ENCODE results near the gene KIAA1217. TPM values are rescaled to one million over a fixed set of nuclear protein-coding genes. Genes with fewer than 3 reads are reported as not detected.

The KIAA1217 gene
- total RNA-seq, 1 experiment from 2014 or later, result 7.8 TPM

GRCh38 chr10:24590697-24591457, 381.9 kb downstream of the KIAA1217 start:
- Histone ChIP-seq H3K79me2 (ENCODE audit: insufficient read depth, low read length) (no peaks in the 10 kb centered on the region), H3K27ac (ENCODE audit: low read depth, low read length) (no peak overlapping the region), H3K27me3 (ENCODE audit: insufficient read depth, low read length) (no peaks in the 10 kb centered on the region), H4K20me1 (ENCODE audit: insufficient read depth) (no peaks in the 10 kb centered on the region), H3K4me3 (replicated peaks in 1 of 2; ENCODE audit: low read depth in 1 of 2, low read length in 2 of 2) (no peak overlapping the region), H3K9ac (ENCODE audit: low read length) (no peak overlapping the region), H2AFZ (ENCODE audit: low read depth, low read length, poor library complexity, severe bottlenecking) (no peak overlapping the region), H3K36me3 (ENCODE audit: control insufficient read depth in 1 of 2, insufficient read depth in 2 of 2, low read length in 2 of 2) (peaks cover 8 to 19% of the 10 kb centered on the region in 2 experiments; a peak in 3 of 4 replicates), H3K4me1 (ENCODE audit: control insufficient read depth in 1 of 2, insufficient read depth in 2 of 2, low read length in 2 of 2) (no peaks in the 10 kb centered on the region), H3K4me2 (ENCODE audit: low read length) (no peak overlapping the region), H3K9me3 (ENCODE audit: control insufficient read depth in 1 of 2, insufficient read depth in 1 of 2, low read depth in 1 of 2, low read length in 2 of 2) (no peaks in the 10 kb centered on the region), H3K9me2 (ENCODE audit: insufficient read depth) (no peaks in the 10 kb centered on the region)
- intact Hi-C loops (cut with micrococcal nuclease), result no loop called here
- BruUV-seq (replicated peaks), result no TSS peak
- no peak for TF ChIP-seq POLR2AphosphoS5 (IDR thresholded peaks at IDR 0.05; ENCODE audit: low read depth, low read length)
- RAD21 ChIA-PET (ENCODE audit: low non-redundant PET in 1 of 2, low total read pairs in 2 of 2, uncharacterized antibody in 2 of 2, unreplicated experiment in 2 of 2), result no interaction called here
- ATAC-seq (no peak), DNase-seq (ENCODE audit: low read depth, low spot score) (no peak)
- CTCF ChIA-PET, result interaction anchor here (1.2 kb wide), 1 partner anchor 56 kb away, joined by 4 read pairs; no protein-coding TSS in a partner anchor
- POLR2A ChIA-PET, result no interaction called here

- TF ChIP-seq YY1 (IDR thresholded peaks at IDR 0.05; ENCODE audit: extremely low read depth, insufficient replicate concordance, low read depth, low read length) (no peak), FOSL1 (IDR thresholded peaks at IDR 0.05; ENCODE audit: low read depth) (no peak), SIN3A (IDR thresholded peaks at IDR 0.05; ENCODE audit: low read depth) (no peak), TCF7L2 (IDR thresholded peaks at IDR 0.05; ENCODE audit: borderline replicate concordance, extremely low read depth, insufficient read depth, insufficient read length) (no peak), EGR1 (IDR thresholded peaks at IDR 0.05; ENCODE audit: low read depth) (no peak), CEBPB (IDR thresholded peaks at IDR 0.05; ENCODE audit: low read depth) (no peak), CTCF (IDR thresholded peaks at IDR 0.05 in 2 of 3, conservative IDR thresholded peaks at IDR 0.05 in 1 of 3; ENCODE audit: borderline replicate concordance in 1 of 3, insufficient read depth in 1 of 3, low read depth in 2 of 3, low read length in 2 of 3) (no peak), MAX (IDR thresholded peaks at IDR 0.05) (no peak), POLR2AphosphoS5 (IDR thresholded peaks at IDR 0.05; ENCODE audit: low read depth, low read length) (no peak), POLR2A (IDR thresholded peaks at IDR 0.05; ENCODE audit: borderline replicate concordance, extremely low read depth, insufficient read depth, insufficient read length) (no peak), EZH2phosphoT487 (IDR thresholded peaks at IDR 0.05; ENCODE audit: borderline replicate concordance) (no peak)
- Histone ChIP-seq H3K27me3 (ENCODE audit: insufficient read depth, low read length) (no peaks in the 10 kb centered on the region), H3K4me2 (ENCODE audit: low read length) (no peak overlapping the region), H3K9ac (ENCODE audit: low read length) (no peak overlapping the region), H3K9me3 (ENCODE audit: control insufficient read depth in 1 of 2, insufficient read depth in 1 of 2, low read depth in 1 of 2, low read length in 2 of 2) (no peaks in the 10 kb centered on the region), H3K4me3 (replicated peaks in 1 of 2; ENCODE audit: low read depth in 1 of 2, low read length in 2 of 2) (no peak overlapping the region), H3K27ac (ENCODE audit: low read depth, low read length) (no peak overlapping the region), H3K79me2 (ENCODE audit: insufficient read depth, low read length) (no peaks in the 10 kb centered on the region), H3K36me3 (ENCODE audit: control insufficient read depth in 1 of 2, insufficient read depth in 2 of 2, low read length in 2 of 2) (peaks cover 11 to 22% of the 10 kb centered on the region in 2 experiments; a peak in 3 of 4 replicates), H2AFZ (ENCODE audit: low read depth, low read length, poor library complexity, severe bottlenecking) (no peak overlapping the region), H3K9me2 (ENCODE audit: insufficient read depth) (no peaks in the 10 kb centered on the region), H3K4me1 (ENCODE audit: control insufficient read depth in 1 of 2, insufficient read depth in 2 of 2, low read length in 2 of 2) (no peaks in the 10 kb centered on the region), H4K20me1 (ENCODE audit: insufficient read depth) (no peaks in the 10 kb centered on the region)
- ChIA-PET POLR2A (no interaction called here), CTCF (no interaction called here), RAD21 (ENCODE audit: low non-redundant PET in 1 of 2, low total read pairs in 2 of 2, uncharacterized antibody in 2 of 2, unreplicated experiment in 2 of 2) (no interaction called here)
- no TSS peak for BruUV-seq (replicated peaks)
- DNase-seq (ENCODE audit: low read depth, low spot score), result no peak
- intact Hi-C loops (cut with micrococcal nuclease), result no loop called here
- no peak for ATAC-seq
These were observed 387.4 kb downstream of the KIAA1217 start for GRCh38 chr10:24596217-24596930.
